ENCODE measurements around the gene TWF1. TPM values are rescaled to one million over a fixed set of nuclear protein-coding genes. Genes with fewer than 3 reads are reported as not detected.

Gene TWF1
- total and polyA plus RNA-seq, 9 of the 15 experiments (the other 6 are each of a cell fraction or from before 2014, with no cell fraction given) = 10.3 to 29.4 (median 23.4) TPM

GRCh38 chr12:43835656-43836474 is 29.7 kb upstream of the TWF1 start, which contains the start of gene TMEM117 (continued):
- TF ChIP-seq, protein P1, sequence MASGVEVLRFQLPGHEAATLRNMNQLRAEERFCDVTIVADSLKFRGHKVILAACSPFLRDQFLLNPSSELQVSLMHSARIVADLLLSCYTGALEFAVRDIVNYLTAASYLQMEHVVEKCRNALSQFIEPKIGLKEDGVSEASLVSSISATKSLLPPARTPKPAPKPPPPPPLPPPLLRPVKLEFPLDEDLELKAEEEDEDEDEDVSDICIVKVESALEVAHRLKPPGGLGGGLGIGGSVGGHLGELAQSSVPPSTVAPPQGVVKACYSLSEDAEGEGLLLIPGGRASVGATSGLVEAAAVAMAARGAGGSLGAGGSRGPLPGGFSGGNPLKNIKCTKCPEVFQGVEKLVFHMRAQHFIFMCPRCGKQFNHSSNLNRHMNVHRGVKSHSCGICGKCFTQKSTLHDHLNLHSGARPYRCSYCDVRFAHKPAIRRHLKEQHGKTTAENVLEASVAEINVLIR (CRISPR knock-in tag; IDR thresholded peaks at IDR 0.05) = no peak
- no peak for TF ChIP-seq PPARD (CRISPR knock-in tag; IDR thresholded peaks at IDR 0.05)
- TF ChIP-seq HMG20A (CRISPR knock-in tag; conservative IDR thresholded peaks at IDR 0.05) = no peak
- no peak for TF ChIP-seq ZKSCAN1 (IDR thresholded peaks at IDR 0.05; ENCODE audit: low read depth, low read length)
- TF ChIP-seq NUFIP1 (IDR thresholded peaks at IDR 0.05; ENCODE audit: partially characterized antibody) = no peak
- TF ChIP-seq, protein P2, sequence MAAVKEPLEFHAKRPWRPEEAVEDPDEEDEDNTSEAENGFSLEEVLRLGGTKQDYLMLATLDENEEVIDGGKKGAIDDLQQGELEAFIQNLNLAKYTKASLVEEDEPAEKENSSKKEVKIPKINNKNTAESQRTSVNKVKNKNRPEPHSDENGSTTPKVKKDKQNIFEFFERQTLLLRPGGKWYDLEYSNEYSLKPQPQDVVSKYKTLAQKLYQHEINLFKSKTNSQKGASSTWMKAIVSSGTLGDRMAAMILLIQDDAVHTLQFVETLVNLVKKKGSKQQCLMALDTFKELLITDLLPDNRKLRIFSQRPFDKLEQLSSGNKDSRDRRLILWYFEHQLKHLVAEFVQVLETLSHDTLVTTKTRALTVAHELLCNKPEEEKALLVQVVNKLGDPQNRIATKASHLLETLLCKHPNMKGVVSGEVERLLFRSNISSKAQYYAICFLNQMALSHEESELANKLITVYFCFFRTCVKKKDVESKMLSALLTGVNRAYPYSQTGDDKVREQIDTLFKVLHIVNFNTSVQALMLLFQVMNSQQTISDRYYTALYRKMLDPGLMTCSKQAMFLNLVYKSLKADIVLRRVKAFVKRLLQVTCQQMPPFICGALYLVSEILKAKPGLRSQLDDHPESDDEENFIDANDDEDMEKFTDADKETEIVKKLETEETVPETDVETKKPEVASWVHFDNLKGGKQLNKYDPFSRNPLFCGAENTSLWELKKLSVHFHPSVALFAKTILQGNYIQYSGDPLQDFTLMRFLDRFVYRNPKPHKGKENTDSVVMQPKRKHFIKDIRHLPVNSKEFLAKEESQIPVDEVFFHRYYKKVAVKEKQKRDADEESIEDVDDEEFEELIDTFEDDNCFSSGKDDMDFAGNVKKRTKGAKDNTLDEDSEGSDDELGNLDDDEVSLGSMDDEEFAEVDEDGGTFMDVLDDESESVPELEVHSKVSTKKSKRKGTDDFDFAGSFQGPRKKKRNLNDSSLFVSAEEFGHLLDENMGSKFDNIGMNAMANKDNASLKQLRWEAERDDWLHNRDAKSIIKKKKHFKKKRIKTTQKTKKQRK (IDR thresholded peaks at IDR 0.05; ENCODE audit: borderline replicate concordance, low read depth, low read length) = no peak
- TF ChIP-seq DACH1 (IDR thresholded peaks at IDR 0.05; ENCODE audit: partially characterized antibody) = no peak
- no peak for TF ChIP-seq ELF2 (CRISPR knock-in tag; IDR thresholded peaks at IDR 0.05)
- peak; percentile 61 to 86 for TF ChIP-seq E2F6 (IDR thresholded peaks at IDR 0.05; ENCODE audit: borderline replicate concordance in 1 of 2, extremely low read depth in 1 of 2, insufficient read depth in 1 of 2, insufficient read length in 1 of 2, low read depth in 1 of 2, low read length in 1 of 2, poor library complexity in 1 of 2, severe bottlenecking in 1 of 2)
- TF ChIP-seq BCL6 (CRISPR knock-in tag; IDR thresholded peaks at IDR 0.05) = no peak
- no peak for TF ChIP-seq NFE2L1 (tag; IDR thresholded peaks at IDR 0.05; ENCODE audit: borderline replicate concordance, low read depth)
- TF ChIP-seq, protein P3, sequence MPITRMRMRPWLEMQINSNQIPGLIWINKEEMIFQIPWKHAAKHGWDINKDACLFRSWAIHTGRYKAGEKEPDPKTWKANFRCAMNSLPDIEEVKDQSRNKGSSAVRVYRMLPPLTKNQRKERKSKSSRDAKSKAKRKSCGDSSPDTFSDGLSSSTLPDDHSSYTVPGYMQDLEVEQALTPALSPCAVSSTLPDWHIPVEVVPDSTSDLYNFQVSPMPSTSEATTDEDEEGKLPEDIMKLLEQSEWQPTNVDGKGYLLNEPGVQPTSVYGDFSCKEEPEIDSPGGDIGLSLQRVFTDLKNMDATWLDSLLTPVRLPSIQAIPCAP (CRISPR knock-in tag; IDR thresholded peaks at IDR 0.05; ENCODE audit: borderline replicate concordance) = no peak
- TF ChIP-seq, protein P4, sequence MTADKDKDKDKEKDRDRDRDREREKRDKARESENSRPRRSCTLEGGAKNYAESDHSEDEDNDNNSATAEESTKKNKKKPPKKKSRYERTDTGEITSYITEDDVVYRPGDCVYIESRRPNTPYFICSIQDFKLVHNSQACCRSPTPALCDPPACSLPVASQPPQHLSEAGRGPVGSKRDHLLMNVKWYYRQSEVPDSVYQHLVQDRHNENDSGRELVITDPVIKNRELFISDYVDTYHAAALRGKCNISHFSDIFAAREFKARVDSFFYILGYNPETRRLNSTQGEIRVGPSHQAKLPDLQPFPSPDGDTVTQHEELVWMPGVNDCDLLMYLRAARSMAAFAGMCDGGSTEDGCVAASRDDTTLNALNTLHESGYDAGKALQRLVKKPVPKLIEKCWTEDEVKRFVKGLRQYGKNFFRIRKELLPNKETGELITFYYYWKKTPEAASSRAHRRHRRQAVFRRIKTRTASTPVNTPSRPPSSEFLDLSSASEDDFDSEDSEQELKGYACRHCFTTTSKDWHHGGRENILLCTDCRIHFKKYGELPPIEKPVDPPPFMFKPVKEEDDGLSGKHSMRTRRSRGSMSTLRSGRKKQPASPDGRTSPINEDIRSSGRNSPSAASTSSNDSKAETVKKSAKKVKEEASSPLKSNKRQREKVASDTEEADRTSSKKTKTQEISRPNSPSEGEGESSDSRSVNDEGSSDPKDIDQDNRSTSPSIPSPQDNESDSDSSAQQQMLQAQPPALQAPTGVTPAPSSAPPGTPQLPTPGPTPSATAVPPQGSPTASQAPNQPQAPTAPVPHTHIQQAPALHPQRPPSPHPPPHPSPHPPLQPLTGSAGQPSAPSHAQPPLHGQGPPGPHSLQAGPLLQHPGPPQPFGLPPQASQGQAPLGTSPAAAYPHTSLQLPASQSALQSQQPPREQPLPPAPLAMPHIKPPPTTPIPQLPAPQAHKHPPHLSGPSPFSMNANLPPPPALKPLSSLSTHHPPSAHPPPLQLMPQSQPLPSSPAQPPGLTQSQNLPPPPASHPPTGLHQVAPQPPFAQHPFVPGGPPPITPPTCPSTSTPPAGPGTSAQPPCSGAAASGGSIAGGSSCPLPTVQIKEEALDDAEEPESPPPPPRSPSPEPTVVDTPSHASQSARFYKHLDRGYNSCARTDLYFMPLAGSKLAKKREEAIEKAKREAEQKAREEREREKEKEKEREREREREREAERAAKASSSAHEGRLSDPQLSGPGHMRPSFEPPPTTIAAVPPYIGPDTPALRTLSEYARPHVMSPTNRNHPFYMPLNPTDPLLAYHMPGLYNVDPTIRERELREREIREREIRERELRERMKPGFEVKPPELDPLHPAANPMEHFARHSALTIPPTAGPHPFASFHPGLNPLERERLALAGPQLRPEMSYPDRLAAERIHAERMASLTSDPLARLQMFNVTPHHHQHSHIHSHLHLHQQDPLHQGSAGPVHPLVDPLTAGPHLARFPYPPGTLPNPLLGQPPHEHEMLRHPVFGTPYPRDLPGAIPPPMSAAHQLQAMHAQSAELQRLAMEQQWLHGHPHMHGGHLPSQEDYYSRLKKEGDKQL (CRISPR knock-in tag; IDR thresholded peaks at IDR 0.05; ENCODE audit: borderline replicate concordance) = no peak
- TF ChIP-seq RBM14 (IDR thresholded peaks at IDR 0.05; ENCODE audit: borderline replicate concordance, insufficient read depth, low read depth, low read length) = no peak
